ENCODE data around the gene SORBS2. TPM values are rescaled to one million over a fixed set of nuclear protein-coding genes. Genes with fewer than 3 reads are reported as not detected.

The SORBS2 gene
- total RNA-seq, 4 donors from 2014 or later: 290 to 437 (median 377) TPM

- intact Hi-C loops (cut with DNase I): loop anchor here (5.0 kb wide), 1 partner anchor 125 kb away; the partner anchor contains the start of gene CCDC110
- 41% methylated on average over 9 of the region's 9 CpGs for WGBS, 2 donors
- H3K27me3 ChIP-seq: no peaks in the 10 kb centered on the region
- peaks cover 0 to 7% of the 10 kb centered on the region in 2 donors for H3K4me1 ChIP-seq
- peak; percentile 69 to 81 for DNase-seq
- H3K27ac ChIP-seq: no peak overlapping the region
- no peaks in the 10 kb centered on the region for H3K9me3 ChIP-seq
- peaks cover 0 to 8% of the 10 kb centered on the region in 2 donors for H3K36me3 ChIP-seq
- peak; percentile 94 to 100 (median 98) for TF ChIP-seq CTCF (IDR thresholded peaks at IDR 0.05)
- TF ChIP-seq POLR2A (IDR thresholded peaks at IDR 0.05): no peak
- H3K4me3 ChIP-seq (replicated peaks in 1 of 3): no peak overlapping the region
Measured at GRCh38 chr4:185597532-185598188, 214.3 kb downstream of the SORBS2 start.

GRCh38 chr4:185592845-185593488, 219.0 kb downstream of the SORBS2 start:
- peak overlapping the region; percentile 14 to 47 (median 46) for H3K27ac ChIP-seq
- WGBS, 2 donors: 72% methylated on average over 9 of the region's 9 CpGs
- no peaks in the 10 kb centered on the region for H3K27me3 ChIP-seq
- intact Hi-C loops (cut with DNase I): no loop called here
- no peak overlapping the region for H3K4me3 ChIP-seq (replicated peaks in 1 of 3)
- peaks cover 5 to 10% of the 10 kb centered on the region in 2 donors for H3K36me3 ChIP-seq
- TF ChIP-seq CTCF (IDR thresholded peaks at IDR 0.05) (peak in 1 of 6 experiments; percentile 9), POLR2A (IDR thresholded peaks at IDR 0.05) (no peak)
- H3K4me1 ChIP-seq: peaks cover 0 to 13% of the 10 kb centered on the region in 2 donors
- H3K9me3 ChIP-seq: no peaks in the 10 kb centered on the region
- no peak for DNase-seq

GRCh38 chr4:185592438-185592837, 219.6 kb downstream of the SORBS2 start:
- WGBS, 2 donors: 91 to 96% methylated on average over 4 of the region's 4 CpGs
- H3K27me3 ChIP-seq: no peaks in the 10 kb centered on the region
- TF ChIP-seq CTCF (IDR thresholded peaks at IDR 0.05): no peak
- TF ChIP-seq POLR2A (IDR thresholded peaks at IDR 0.05): no peak
- H3K4me1 ChIP-seq: peaks cover 0 to 13% of the 10 kb centered on the region in 2 donors
- H3K9me3 ChIP-seq: no peaks in the 10 kb centered on the region
- intact Hi-C loops (cut with DNase I): no loop called here
- peak overlapping the region in 2 of 3 donors; percentile 14 to 47 for H3K27ac ChIP-seq
- H3K4me3 ChIP-seq (replicated peaks in 1 of 3): no peak overlapping the region
- peaks cover 5 to 13% of the 10 kb centered on the region in 2 donors for H3K36me3 ChIP-seq
- no peak for DNase-seq

- intact Hi-C loops (cut with DNase I): no loop called here
- TF ChIP-seq POLR2A (IDR thresholded peaks at IDR 0.05) (no peak), CTCF (IDR thresholded peaks at IDR 0.05) (no peak)
- Histone ChIP-seq H3K9me3 (no peaks in the 10 kb centered on the region), H3K27ac (peak overlapping the region in 2 of 3 donors; percentile 7 to 42), H3K4me3 (replicated peaks in 1 of 3) (no peak overlapping the region), H3K4me1 (peaks cover 0 to 13% of the 10 kb centered on the region in 2 donors), H3K36me3 (peaks cover 5 to 20% of the 10 kb centered on the region in 2 donors), H3K27me3 (no peaks in the 10 kb centered on the region)
- WGBS, 2 donors: 64 to 73% methylated on average over 4 of the region's 4 CpGs
- no peak for DNase-seq
Measured at GRCh38 chr4:185591679-185592141, 220.3 kb downstream of the SORBS2 start.

- DNase-seq: no peak
- no peaks in the 10 kb centered on the region for H3K9me3 ChIP-seq
- H3K4me1 ChIP-seq: peaks cover 0 to 13% of the 10 kb centered on the region in 2 donors
- peaks cover 5 to 23% of the 10 kb centered on the region in 2 donors for H3K36me3 ChIP-seq
- no peak for TF ChIP-seq POLR2A (IDR thresholded peaks at IDR 0.05)
- H3K27ac ChIP-seq: peak overlapping the region; percentile 2 to 47 (median 42)
- no peaks in the 10 kb centered on the region for H3K27me3 ChIP-seq
- WGBS, 2 donors: 83 to 84% methylated on average over 3 of the region's 3 CpGs
- intact Hi-C loops (cut with DNase I): no loop called here
- H3K4me3 ChIP-seq (replicated peaks in 1 of 3): no peak overlapping the region
Measured at GRCh38 chr4:185590982-185591381, 221.0 kb downstream of the SORBS2 start.

Data from thyroid gland (tissue), 4 donors.